ENCODE data around the gene ALCAM.
A peak's percentile ranks its signal among the peaks of the same experiment; 100 is the strongest.

Gene ALCAM

GRCh38 chr3:105431200-105431599 is 64.5 kb downstream of the ALCAM start:
- TF ChIP-seq CTCF (conservative IDR thresholded peaks at IDR 0.05; ENCODE audit: control insufficient read depth, insufficient read depth, low read depth, low read length): no peak
- H3K4me3 ChIP-seq (ENCODE audit: control insufficient read depth, low read depth, low read length): no peak overlapping the region
- DNase-seq (ENCODE audit: low read depth): peak; percentile 10

GRCh38 chr3:105435277-105435676 is 68.6 kb downstream of the ALCAM start:
- H3K4me3 ChIP-seq (ENCODE audit: control insufficient read depth, low read depth, low read length): no peak overlapping the region
- no peak for TF ChIP-seq CTCF (conservative IDR thresholded peaks at IDR 0.05; ENCODE audit: control insufficient read depth, insufficient read depth, low read depth, low read length)
- no peak for DNase-seq (ENCODE audit: low read depth)

GRCh38 chr3:105436687-105437086 is 70.0 kb downstream of the ALCAM start:
- H3K4me3 ChIP-seq (ENCODE audit: control insufficient read depth, low read depth, low read length): no peak overlapping the region
- no peak for TF ChIP-seq CTCF (conservative IDR thresholded peaks at IDR 0.05; ENCODE audit: control insufficient read depth, insufficient read depth, low read depth, low read length)
- no peak for DNase-seq (ENCODE audit: low read depth)

- no peak for DNase-seq (ENCODE audit: low read depth)
- H3K4me3 ChIP-seq (ENCODE audit: control insufficient read depth, low read depth, low read length): no peak overlapping the region
- no peak for TF ChIP-seq CTCF (conservative IDR thresholded peaks at IDR 0.05; ENCODE audit: control insufficient read depth, insufficient read depth, low read depth, low read length)
Measured at GRCh38 chr3:105440113-105440512, 73.4 kb downstream of the ALCAM start.

GRCh38 chr3:105444725-105445124 is 78.0 kb downstream of the ALCAM start:
- H3K4me3 ChIP-seq (ENCODE audit: control insufficient read depth, low read depth, low read length): no peak overlapping the region
- TF ChIP-seq CTCF (conservative IDR thresholded peaks at IDR 0.05; ENCODE audit: control insufficient read depth, insufficient read depth, low read depth, low read length): no peak
- DNase-seq (ENCODE audit: low read depth): no peak

- DNase-seq (ENCODE audit: low read depth): no peak
- no peak for TF ChIP-seq CTCF (conservative IDR thresholded peaks at IDR 0.05; ENCODE audit: control insufficient read depth, insufficient read depth, low read depth, low read length)
- H3K4me3 ChIP-seq (ENCODE audit: control insufficient read depth, low read depth, low read length): no peak overlapping the region
Measured at GRCh38 chr3:105448338-105448982, 81.8 kb downstream of the ALCAM start.

- no peak overlapping the region for H3K4me3 ChIP-seq (ENCODE audit: control insufficient read depth, low read depth, low read length)
- no peak for DNase-seq (ENCODE audit: low read depth)
- no peak for TF ChIP-seq CTCF (conservative IDR thresholded peaks at IDR 0.05; ENCODE audit: control insufficient read depth, insufficient read depth, low read depth, low read length)
Measured at GRCh38 chr3:105449414-105449813, 82.7 kb downstream of the ALCAM start.
